HepG2 (cell line): ENCODE data around the gene ZBP1. TPM values are rescaled to one million over a fixed set of nuclear protein-coding genes. Genes with fewer than 3 reads are reported as not detected.

Source experiments
- AHR ChIP-seq: IDR thresholded peaks from 2 replicates; pipeline ENCODE4 v1.6.1; 2018; ENCODE audit warnings: missing genetic modification reagents, missing compliant biosample characterization
- FOXK2 ChIP-seq: fragments of 450-650 bp; IDR thresholded peaks from 2 replicates; pipeline ENCODE4 v1.6.1; 2016
- HHEX ChIP-seq: IDR thresholded peaks from 2 replicates; pipeline ENCODE4 v1.6.1; 2016; ENCODE audit warnings: control low read depth
- HMGXB3 ChIP-seq: sonication (generic); formaldehyde crosslinking; IDR thresholded peaks from 2 replicates; pipeline ENCODE4 v1.4.0; 2020; ENCODE audit warnings: missing genetic modification reagents, borderline replicate concordance
- KMT2A ChIP-seq: sonication (generic); formaldehyde crosslinking; IDR thresholded peaks from 2 replicates; pipeline ENCODE4 v1.4.0; 2020; ENCODE audit warnings: missing genetic modification reagents
- MIER3 ChIP-seq: IDR thresholded peaks from 2 replicates; pipeline ENCODE4 v1.6.1; 2016; ENCODE audit warnings: missing compliant biosample characterization, borderline replicate concordance
- NONO ChIP-seq, 2 experiments: fragments of 450-650 bp in 1 of 2; sonication (generic) in 1 of 2; formaldehyde crosslinking in 1 of 2; IDR thresholded peaks in 1 of 2; conservative IDR thresholded peaks in 1 of 2; 2 replicates each; pipeline versions ENCODE4 v1.6.1 to v1.8.0; 2017 to 2022; ENCODE audit warnings: mild to moderate bottlenecking in 1 of 2, missing genetic modification reagents in 1 of 2, moderate library complexity in 1 of 2
- RXRA ChIP-seq: sonication (generic); formaldehyde crosslinking; IDR thresholded peaks from 2 replicates; pipeline ENCODE4 v1.5.1; 2020; ENCODE audit warnings: missing genetic modification reagents
- TCF7L2 ChIP-seq: IDR thresholded peaks from 2 replicates; pipeline ENCODE4 v1.6.1; 2011; ENCODE audit warnings: mild to moderate bottlenecking, low read depth, low read length, moderate library complexity
- TFDP1 ChIP-seq: IDR thresholded peaks from 2 replicates; pipeline ENCODE4 v1.6.1; 2016; ENCODE audit warnings: missing compliant biosample characterization, missing genetic modification reagents, borderline replicate concordance
- TGIF2 ChIP-seq: IDR thresholded peaks from 2 replicates; pipeline ENCODE4 v1.6.1; 2016; ENCODE audit warnings: control low read depth, missing compliant biosample characterization
- ZHX1 ChIP-seq: sonication (generic); formaldehyde crosslinking; IDR thresholded peaks from 2 replicates; pipeline ENCODE4 v1.8.1; 2022; ENCODE audit warnings: low read depth, mild to moderate bottlenecking, missing genetic modification reagents
- ZNF296 ChIP-seq: sonication (generic); formaldehyde crosslinking; conservative IDR thresholded peaks from 2 replicates; pipeline ENCODE4 v1.5.0; 2020; ENCODE audit warnings: mild to moderate bottlenecking, missing genetic modification reagents
- ZNF674 ChIP-seq: sonication (generic); formaldehyde crosslinking; IDR thresholded peaks from 2 replicates; pipeline ENCODE4 v1.5.0; 2020; ENCODE audit warnings: low read depth, mild to moderate bottlenecking, missing genetic modification reagents
- ZNF687 ChIP-seq: sonication (generic); formaldehyde crosslinking; IDR thresholded peaks from 2 replicates; pipeline ENCODE4 v1.5.1; 2020; ENCODE audit warnings: mild to moderate bottlenecking, missing genetic modification reagents, moderate library complexity
- polyA plus RNA-seq, 8 experiments: library from polyadenylated mRNA; depleted of rRNA in 3 of 8; stranded (reverse) in 7 of 8; unstranded in 1 of 8; fragments of >200 nt; fragmentation: Illumina TruSeq in 4 of 8; extraction: Trizol in 4 of 8; gene quantifications; 2 replicates each; pipeline versions ENCODE4 v1.2.1 to v1.2.3, GENCODE V29; 2011 to 2016; ENCODE audit warnings: low read depth in 4 of 8, missing spikeins in 1 of 8, mixed read lengths in 1 of 8; ENCODE audit not compliant: insufficient read depth in 1 of 8
- total RNA-seq, 5 experiments: library from RNA; depleted of rRNA; stranded (reverse); fragments of >200 nt; fragmentation: Illumina TruSeq; extraction: Trizol; gene quantifications; 2 replicates each; pipeline ENCODE4 v1.2.3, GENCODE V29; 2016; ENCODE audit warnings: low read depth in 1 of 5

ZBP1 gene
- total and polyA plus RNA-seq, 2 of the 13 experiments (the other 11 are each of a cell fraction or from before 2014, with no cell fraction given): not detected

GRCh38 chr20:57583289-57584257 lies 36.7 kb downstream of the ZBP1 start (continued):
- no peak for TF ChIP-seq ZNF674 (CRISPR knock-in tag)
- 0 out of 2 replicates have a peak, but pooled peaks have one; percentile 10 for TF ChIP-seq HMGXB3 (CRISPR knock-in tag)
- 0 out of 2 replicates have a peak, but pooled peaks have one; percentile 2 for TF ChIP-seq MIER3
- TF ChIP-seq AHR (CRISPR knock-in tag): 0 out of 2 replicates have a peak, but pooled peaks have one; percentile 57
- TF ChIP-seq HHEX: 0 out of 2 replicates have a peak, but pooled peaks have one; percentile 9
- TF ChIP-seq FOXK2: no peak
- TF ChIP-seq NONO (IDR thresholded peaks at IDR 0.05): no peak
- TF ChIP-seq NONO (CRISPR knock-in tag; conservative IDR thresholded peaks at IDR 0.05): 0 out of 2 replicates have a peak, but pooled peaks have one; percentile 4
- TF ChIP-seq TGIF2 (CRISPR knock-in tag): 0 out of 2 replicates have a peak, but pooled peaks have one; percentile 10
- TF ChIP-seq RXRA (CRISPR knock-in tag): peak; percentile 34; the same call in 1 of the 2 replicates
- no peak for TF ChIP-seq ZHX1
- peak; percentile 60; the same call in 1 of the 2 replicates for TF ChIP-seq KMT2A (CRISPR knock-in tag)
- no peak for TF ChIP-seq TFDP1 (CRISPR knock-in tag)
- no peak for TF ChIP-seq TCF7L2
- TF ChIP-seq ZNF687: peak; percentile 72
- no peak for TF ChIP-seq ZNF296 (CRISPR knock-in tag)
